Measurements from ENCODE around the gene ZER1.

GRCh38 chr9:128733256-128733655 lies 38.5 kb downstream of the ZER1 start:
- TF ChIP-seq, protein P1, sequence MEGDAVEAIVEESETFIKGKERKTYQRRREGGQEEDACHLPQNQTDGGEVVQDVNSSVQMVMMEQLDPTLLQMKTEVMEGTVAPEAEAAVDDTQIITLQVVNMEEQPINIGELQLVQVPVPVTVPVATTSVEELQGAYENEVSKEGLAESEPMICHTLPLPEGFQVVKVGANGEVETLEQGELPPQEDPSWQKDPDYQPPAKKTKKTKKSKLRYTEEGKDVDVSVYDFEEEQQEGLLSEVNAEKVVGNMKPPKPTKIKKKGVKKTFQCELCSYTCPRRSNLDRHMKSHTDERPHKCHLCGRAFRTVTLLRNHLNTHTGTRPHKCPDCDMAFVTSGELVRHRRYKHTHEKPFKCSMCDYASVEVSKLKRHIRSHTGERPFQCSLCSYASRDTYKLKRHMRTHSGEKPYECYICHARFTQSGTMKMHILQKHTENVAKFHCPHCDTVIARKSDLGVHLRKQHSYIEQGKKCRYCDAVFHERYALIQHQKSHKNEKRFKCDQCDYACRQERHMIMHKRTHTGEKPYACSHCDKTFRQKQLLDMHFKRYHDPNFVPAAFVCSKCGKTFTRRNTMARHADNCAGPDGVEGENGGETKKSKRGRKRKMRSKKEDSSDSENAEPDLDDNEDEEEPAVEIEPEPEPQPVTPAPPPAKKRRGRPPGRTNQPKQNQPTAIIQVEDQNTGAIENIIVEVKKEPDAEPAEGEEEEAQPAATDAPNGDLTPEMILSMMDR (IDR thresholded peaks at IDR 0.05): peak in 2 of 3 donors; percentile 29 to 39
- TF ChIP-seq POLR2A (IDR thresholded peaks at IDR 0.05): no peak

All from breast epithelium (tissue), 3 donors.